ENCODE results near the gene DHX9.

DNA sequence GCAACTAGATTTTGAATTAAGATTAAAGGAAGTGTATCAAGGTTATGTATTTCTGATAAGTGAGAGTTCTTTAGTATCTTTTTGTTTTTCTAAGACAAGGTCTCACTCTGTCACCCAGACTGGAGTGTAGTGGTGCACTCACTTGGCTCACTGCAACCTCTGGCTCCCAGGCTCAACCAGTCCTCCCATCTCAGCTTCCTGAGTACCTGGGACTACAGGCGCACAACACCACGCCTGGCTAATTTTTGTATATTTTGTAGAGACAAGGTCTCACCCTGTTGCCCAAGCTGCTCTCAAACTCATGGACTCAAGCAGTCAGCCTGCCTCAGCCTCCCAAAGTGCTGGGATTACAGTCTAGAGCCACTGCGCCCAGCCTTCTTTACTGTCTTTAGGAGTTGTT is 33.7 kb downstream of the DHX9 start:
- TF ChIP-seq, protein P1, sequence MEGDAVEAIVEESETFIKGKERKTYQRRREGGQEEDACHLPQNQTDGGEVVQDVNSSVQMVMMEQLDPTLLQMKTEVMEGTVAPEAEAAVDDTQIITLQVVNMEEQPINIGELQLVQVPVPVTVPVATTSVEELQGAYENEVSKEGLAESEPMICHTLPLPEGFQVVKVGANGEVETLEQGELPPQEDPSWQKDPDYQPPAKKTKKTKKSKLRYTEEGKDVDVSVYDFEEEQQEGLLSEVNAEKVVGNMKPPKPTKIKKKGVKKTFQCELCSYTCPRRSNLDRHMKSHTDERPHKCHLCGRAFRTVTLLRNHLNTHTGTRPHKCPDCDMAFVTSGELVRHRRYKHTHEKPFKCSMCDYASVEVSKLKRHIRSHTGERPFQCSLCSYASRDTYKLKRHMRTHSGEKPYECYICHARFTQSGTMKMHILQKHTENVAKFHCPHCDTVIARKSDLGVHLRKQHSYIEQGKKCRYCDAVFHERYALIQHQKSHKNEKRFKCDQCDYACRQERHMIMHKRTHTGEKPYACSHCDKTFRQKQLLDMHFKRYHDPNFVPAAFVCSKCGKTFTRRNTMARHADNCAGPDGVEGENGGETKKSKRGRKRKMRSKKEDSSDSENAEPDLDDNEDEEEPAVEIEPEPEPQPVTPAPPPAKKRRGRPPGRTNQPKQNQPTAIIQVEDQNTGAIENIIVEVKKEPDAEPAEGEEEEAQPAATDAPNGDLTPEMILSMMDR (IDR thresholded peaks at IDR 0.05 in 2 of 3, conservative IDR thresholded peaks at IDR 0.05 in 1 of 3; ENCODE audit: control insufficient read depth in 2 of 3, extremely low read depth in 1 of 3, insufficient read depth in 1 of 3, low read depth in 3 of 3, low read length in 3 of 3) = no peak
- no peak for TF ChIP-seq YY1 (IDR thresholded peaks at IDR 0.05; ENCODE audit: low read depth, low read length)
